Right lobe of liver (tissue), 4 donors: ENCODE measurements around the gene IPO8.

Source experiments
- POLR2A ChIP-seq: fragments of 450-650 bp; IDR thresholded peaks from one replicate; pipeline ENCODE4 v1.6.1; 2017; ENCODE audit warnings: antibody characterized with exemption, mild to moderate bottlenecking
- TF ChIP-seq, protein P1 (sequence below), 4 donors: fragments of 200-600 bp in 3 of 4; fragments of 450-650 bp in 1 of 4; IDR thresholded peaks; one replicate each; pipeline versions ENCODE4 v1.5.1 to v1.8.0; 2016 to 2022; ENCODE audit warnings: antibody characterized with exemption in 4 of 4, mild to moderate bottlenecking in 2 of 4
- donor health status: DM: no; HTN: no; CAD: no.
- donor health status: DM: no; HTN: no; CAD: no.
- donor health status: DM: no; HTN: yes; CAD: no.

DNA sequence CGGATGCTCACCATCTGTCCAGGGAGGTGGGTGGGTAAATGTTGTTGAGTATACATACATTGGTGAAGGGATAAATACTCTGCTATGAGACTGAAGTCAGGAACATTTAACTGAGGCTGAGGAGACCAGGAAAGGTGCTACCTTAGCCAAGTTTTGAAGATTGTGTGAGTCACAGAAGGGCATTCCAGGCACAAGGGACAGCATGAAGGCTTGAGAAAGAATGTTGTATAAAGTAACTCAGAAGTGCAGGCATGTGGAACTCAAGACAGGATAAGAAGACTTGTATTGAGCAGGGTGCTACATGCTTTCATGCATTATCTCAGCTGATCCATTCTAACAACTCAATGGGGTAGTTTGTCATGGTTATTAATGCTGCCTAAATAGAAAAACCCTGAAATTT is 112.7 kb downstream of the IPO8 start:
- TF ChIP-seq, protein P1, sequence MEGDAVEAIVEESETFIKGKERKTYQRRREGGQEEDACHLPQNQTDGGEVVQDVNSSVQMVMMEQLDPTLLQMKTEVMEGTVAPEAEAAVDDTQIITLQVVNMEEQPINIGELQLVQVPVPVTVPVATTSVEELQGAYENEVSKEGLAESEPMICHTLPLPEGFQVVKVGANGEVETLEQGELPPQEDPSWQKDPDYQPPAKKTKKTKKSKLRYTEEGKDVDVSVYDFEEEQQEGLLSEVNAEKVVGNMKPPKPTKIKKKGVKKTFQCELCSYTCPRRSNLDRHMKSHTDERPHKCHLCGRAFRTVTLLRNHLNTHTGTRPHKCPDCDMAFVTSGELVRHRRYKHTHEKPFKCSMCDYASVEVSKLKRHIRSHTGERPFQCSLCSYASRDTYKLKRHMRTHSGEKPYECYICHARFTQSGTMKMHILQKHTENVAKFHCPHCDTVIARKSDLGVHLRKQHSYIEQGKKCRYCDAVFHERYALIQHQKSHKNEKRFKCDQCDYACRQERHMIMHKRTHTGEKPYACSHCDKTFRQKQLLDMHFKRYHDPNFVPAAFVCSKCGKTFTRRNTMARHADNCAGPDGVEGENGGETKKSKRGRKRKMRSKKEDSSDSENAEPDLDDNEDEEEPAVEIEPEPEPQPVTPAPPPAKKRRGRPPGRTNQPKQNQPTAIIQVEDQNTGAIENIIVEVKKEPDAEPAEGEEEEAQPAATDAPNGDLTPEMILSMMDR (IDR thresholded peaks at IDR 0.05) = no peak
- no peak for TF ChIP-seq POLR2A
